K562 (cell line): ENCODE measurements around the gene BANF2. TPM values are rescaled to one million over a fixed set of nuclear protein-coding genes. Genes with fewer than 3 reads are reported as not detected.

Experiments
- ATAC-seq: fragments of 200-7000 bp; cut with Tn5 transposase; 3 replicates; pipeline ENCODE4 v1.9.1; 2020; ENCODE audit warnings: moderate library complexity
- BruUV-seq: library from RNA; stranded (reverse); fragments of 400-500 nt; replicated peaks from 2 replicates; lab custom pipeline; 2021; lab: Mats Ljungman, UMichigan
- CTCF ChIA-PET: fragments of 300-600 bp; formaldehyde crosslinking; extraction: SDS; loops from one replicate; lab custom pipeline; 2021; ENCODE audit warnings: low intra/inter-chr PET ratio; lab: Yijun Ruan, JAX
- POLR2A ChIA-PET: fragments of 300-600, 350-650 bp; sonication (Branson Sonifier 250); formaldehyde crosslinking; extraction: SDS; loops from one replicate; lab custom pipeline; 2021; ENCODE audit warnings: antibody characterized with exemption, inconsistent platforms; lab: Yijun Ruan, JAX
- DNase-seq, 4 experiments: peaks; one replicate each; pipeline versions ENCODE4 v3.0.0 to v3.0.0-alpha.2; 2011 to 2018; ENCODE audit warnings: low spot score in 3 of 4, mixed read lengths in 3 of 4; ENCODE audit errors: extremely low read depth in 1 of 4
- FAIRE-seq: peaks from 2 replicates; lab custom pipeline; 2011; peaks lifted over from hg19 to GRCh38; lab: Jason Lieb, UNC
- H2AFZ ChIP-seq: 2 replicates; pipeline ENCODE4 v1.6.0; 2011; ENCODE audit warnings: low read depth, low read length, control low read depth, inconsistent platforms
- H3K27ac ChIP-seq: fragments of 200-600 bp; 3 replicates; pipeline ENCODE4 v1.8.0; 2011; ENCODE audit warnings: low read depth, mild to moderate bottlenecking, control low read depth, inconsistent platforms, low read length, moderate library complexity, mixed read lengths; ENCODE audit errors: extremely low read depth
- H3K27me3 ChIP-seq, 2 experiments: fragments of 300-600 bp in 1 of 2; 2 replicates in 1 of 2; 3 replicates in 1 of 2; pipeline versions ENCODE4 v1.6.0 to v1.8.0; 2011; ENCODE audit warnings: inconsistent platforms in 2 of 2, low read length in 2 of 2, mild to moderate bottlenecking in 1 of 2, mixed read lengths in 1 of 2, moderate library complexity in 1 of 2; ENCODE audit not compliant: control insufficient read depth in 2 of 2, insufficient read depth in 2 of 2
- H3K36me3 ChIP-seq: fragments of 300-600 bp; 3 replicates; pipeline ENCODE4 v1.8.0; 2011; ENCODE audit warnings: mild to moderate bottlenecking, low read length, inconsistent platforms; ENCODE audit not compliant: control insufficient read depth, insufficient read depth
- H3K4me1 ChIP-seq, 2 experiments: fragments of 200-600 bp in 1 of 2; replicated peaks in 1 of 2; 2 replicates in 1 of 2; 3 replicates in 1 of 2; pipeline versions ENCODE4 v1.5.1 to v1.8.0; 2011; ENCODE audit warnings: inconsistent platforms in 2 of 2, low read length in 2 of 2, mild to moderate bottlenecking in 1 of 2, mixed read lengths in 1 of 2, moderate library complexity in 1 of 2; ENCODE audit not compliant: control insufficient read depth in 2 of 2, insufficient read depth in 2 of 2
- H3K4me2 ChIP-seq: 2 replicates; pipeline ENCODE4 v1.6.1; 2011; ENCODE audit warnings: low read length, control low read depth, inconsistent platforms, mixed read lengths; ENCODE audit not compliant: insufficient read depth
- H3K4me3 ChIP-seq: fragments of 200-600 bp; sonication (generic), shearing (Covaris generic); 2 replicates; pipeline ENCODE4 v1.5.1; 2016; ENCODE audit warnings: control low read depth, inconsistent platforms
- H3K79me2 ChIP-seq: fragments of 200-600 bp; 3 replicates; pipeline ENCODE4 v1.8.0; 2011; ENCODE audit warnings: low read length, inconsistent platforms; ENCODE audit not compliant: control insufficient read depth, insufficient read depth
- H3K9ac ChIP-seq, 2 experiments: 2 replicates each; pipeline versions ENCODE4 v1.6.0 to v1.6.1; 2011; ENCODE audit warnings: low read depth in 2 of 2, low read length in 2 of 2, control low read depth in 1 of 2, inconsistent platforms in 1 of 2, mild to moderate bottlenecking in 1 of 2, mixed read lengths in 1 of 2; ENCODE audit not compliant: insufficient read depth in 1 of 2
- H3K9me1 ChIP-seq: one replicate; pipeline ENCODE4 v1.6.0; 2011; ENCODE audit warnings: inconsistent platforms, mild to moderate bottlenecking, low read length, moderate library complexity; ENCODE audit not compliant: control insufficient read depth, insufficient read depth
- H3K9me3 ChIP-seq: replicated peaks from 2 replicates; pipeline ENCODE4 v1.5.1; 2011; ENCODE audit warnings: low read depth, low read length, inconsistent platforms; ENCODE audit not compliant: control insufficient read depth, insufficient read depth
- H4K20me1 ChIP-seq: replicated peaks from 2 replicates; pipeline ENCODE4 v1.6.1; 2011; ENCODE audit warnings: low read length, inconsistent platforms, mixed read lengths; ENCODE audit not compliant: control insufficient read depth, insufficient read depth
- COPS2 ChIP-seq: fragments of 450-650 bp; conservative IDR thresholded peaks from 2 replicates; pipeline ENCODE4 v1.6.1; 2016; ENCODE audit warnings: mild to moderate bottlenecking, moderate library complexity
- E2F5 ChIP-seq: sonication (generic); formaldehyde crosslinking; IDR thresholded peaks from 2 replicates; pipeline ENCODE4 v1.8.0; 2022; ENCODE audit warnings: mild to moderate bottlenecking, missing genetic modification reagents
- HBP1 ChIP-seq: fragments of 450-650 bp; formaldehyde crosslinking; IDR thresholded peaks from 2 replicates; pipeline ENCODE4 v1.4.0; 2022; ENCODE audit warnings: missing genetic modification characterization
- HDAC1 ChIP-seq, 2 experiments: fragments of 450-650 bp; IDR thresholded peaks; 2 replicates each; pipeline ENCODE4 v1.6.1; 2016 to 2017; ENCODE audit warnings: inconsistent platforms in 1 of 2, mild to moderate bottlenecking in 1 of 2, moderate library complexity in 1 of 2
- IRF2 ChIP-seq: sonication (generic); formaldehyde crosslinking; IDR thresholded peaks from 2 replicates; pipeline ENCODE4 v1.8.1; 2022; ENCODE audit warnings: mild to moderate bottlenecking, missing genetic modification reagents
- MITF ChIP-seq: IDR thresholded peaks from 2 replicates; pipeline ENCODE4 v1.6.1; 2014; ENCODE audit warnings: antibody characterized with exemption
- PCBP1 ChIP-seq: fragments of 200-400 bp; formaldehyde crosslinking; IDR thresholded peaks from 2 replicates; pipeline ENCODE4 v1.6.1; 2018; ENCODE audit warnings: mild to moderate bottlenecking, low read depth, low read length; ENCODE audit not compliant: poor library complexity, severe bottlenecking
- RB1 ChIP-seq: fragments of 450-650 bp; IDR thresholded peaks from 2 replicates; pipeline ENCODE4 v1.6.1; 2017; ENCODE audit warnings: low read depth, mild to moderate bottlenecking
- TAF7 ChIP-seq: fragments of 450-650 bp; IDR thresholded peaks from 2 replicates; pipeline ENCODE4 v1.6.1; 2016; ENCODE audit warnings: missing genetic modification characterization, missing compliant biosample characterization
- TAL1 ChIP-seq: fragments of 450-650 bp; IDR thresholded peaks from 2 replicates; pipeline ENCODE4 v1.6.1; 2016; ENCODE audit warnings: mild to moderate bottlenecking
- ZNF232 ChIP-seq: sonication (generic); formaldehyde crosslinking; IDR thresholded peaks from 2 replicates; pipeline ENCODE4 v1.8.0; 2022; ENCODE audit warnings: mild to moderate bottlenecking, missing genetic modification reagents
- ZSCAN29 ChIP-seq: fragments of 450-650 bp; IDR thresholded peaks from 2 replicates; pipeline ENCODE4 v1.6.1; 2017
- WGBS: fragments of 100-300 bp; shearing (Covaris generic); methylation state at CpG from one replicate; pipeline ENCODE4 v1.1.6; 2016; ENCODE audit warnings: low coverage, mixed read lengths; ENCODE audit not compliant: insufficient coverage; ENCODE audit errors: missing lambda C conversion rate; 5-methylcytosine and 5-hydroxymethylcytosine counted together
- in situ Hi-C: fragments of 300-500 bp; cut with MboI; formaldehyde crosslinking; loops from 4 replicates; pipeline ENCODE4 v1.15.0; 2018; ENCODE audit warnings: inconsistent platforms, mixed read lengths
- intact Hi-C: fragments of 100-400 bp; cut with micrococcal nuclease; formaldehyde crosslinking; loops from 2 replicates; pipeline ENCODE4 v1.14.2; 2022
- polyA plus RNA-seq, 8 experiments: library from polyadenylated mRNA; depleted of rRNA in 4 of 8; stranded (reverse) in 5 of 8; unstranded in 3 of 8; fragments of >200 nt; fragmentation: Nextera tagmentation in 2 of 8; fragmentation: Illumina TruSeq in 1 of 8; extraction: Ambion mirVana in 2 of 8; extraction: Trizol in 1 of 8; gene quantifications; 2 replicates each; pipeline versions ENCODE4 v1.2.1 to v1.2.3, GENCODE V29; 2011 to 2014; ENCODE audit warnings: inconsistent platforms in 1 of 8, missing spikeins in 1 of 8
- total RNA-seq, 7 experiments: library from RNA; depleted of rRNA in 6 of 7; stranded (reverse); fragments of >200 nt in 6 of 7; fragmentation: Illumina TruSeq in 2 of 7; extraction: Trizol in 2 of 7; gene quantifications; 2 replicates each; pipeline versions ENCODE4 v1.2.1 to v1.2.3, GENCODE V29; 2011 to 2021; ENCODE audit warnings: low replicate concordance in 1 of 7

Gene BANF2
- total and polyA plus RNA-seq, 9 of the 15 experiments (the other 6 are each of a cell fraction or from before 2014, with no cell fraction given) = not detected

GRCh38 chr20:17725094-17725835 is 25.5 kb downstream of the BANF2 start (continued):
- TF ChIP-seq HBP1 (CRISPR knock-in tag) = no peak
- no peak for TF ChIP-seq HDAC1 (IDR thresholded peaks at IDR 0.05)
- TF ChIP-seq TAL1 = no peak
- TF ChIP-seq IRF2 = no peak
- no peak for TF ChIP-seq PCBP1
- no peak for TF ChIP-seq ZSCAN29
- no peak for TF ChIP-seq RB1
- no peak for TF ChIP-seq E2F5
- no peak for TF ChIP-seq COPS2
- no peak for TF ChIP-seq ZNF232

GRCh38 chr20:17726902-17727301 is 27.1 kb downstream of the BANF2 start:
- H4K20me1 ChIP-seq = no peaks in the 10 kb centered on the region
- H3K4me1 ChIP-seq = no peaks in the 10 kb centered on the region
- TF ChIP-seq TAF7 (no peak), MITF (no peak), E2F5 (no peak)
- FAIRE-seq (no peak), DNase-seq (no peak), ATAC-seq (no peak)
- H3K27me3 ChIP-seq = peaks cover 11 to 57% of the 10 kb centered on the region in 2 experiments
- 3% methylated on average over 4 of the region's 4 CpGs for WGBS
- intact Hi-C loops (no loop called here), in situ Hi-C loops (no loop called here)
- no peaks in the 10 kb centered on the region for H3K9me1 ChIP-seq
- BruUV-seq = no TSS peak
- H3K79me2 ChIP-seq = no peaks in the 10 kb centered on the region
- CTCF ChIA-PET = no interaction called here
- H2AFZ ChIP-seq = no peak overlapping the region
- H3K9me3 ChIP-seq = no peaks in the 10 kb centered on the region
- no peaks in the 10 kb centered on the region for H3K36me3 ChIP-seq
- H3K27ac ChIP-seq = no peak overlapping the region
- no peak overlapping the region for H3K4me2 ChIP-seq
- POLR2A ChIA-PET = no interaction called here
- no peak overlapping the region for H3K4me3 ChIP-seq
- H3K9ac ChIP-seq = no peak overlapping the region
